ENCODE results near the gene NEUROD2.
"Not testable (repeated sequence)": the region's sequence is repeated elsewhere in the genome, so short reads cannot be mapped to it uniquely, and the experiment has no call there.

The NEUROD2 gene

DNA sequence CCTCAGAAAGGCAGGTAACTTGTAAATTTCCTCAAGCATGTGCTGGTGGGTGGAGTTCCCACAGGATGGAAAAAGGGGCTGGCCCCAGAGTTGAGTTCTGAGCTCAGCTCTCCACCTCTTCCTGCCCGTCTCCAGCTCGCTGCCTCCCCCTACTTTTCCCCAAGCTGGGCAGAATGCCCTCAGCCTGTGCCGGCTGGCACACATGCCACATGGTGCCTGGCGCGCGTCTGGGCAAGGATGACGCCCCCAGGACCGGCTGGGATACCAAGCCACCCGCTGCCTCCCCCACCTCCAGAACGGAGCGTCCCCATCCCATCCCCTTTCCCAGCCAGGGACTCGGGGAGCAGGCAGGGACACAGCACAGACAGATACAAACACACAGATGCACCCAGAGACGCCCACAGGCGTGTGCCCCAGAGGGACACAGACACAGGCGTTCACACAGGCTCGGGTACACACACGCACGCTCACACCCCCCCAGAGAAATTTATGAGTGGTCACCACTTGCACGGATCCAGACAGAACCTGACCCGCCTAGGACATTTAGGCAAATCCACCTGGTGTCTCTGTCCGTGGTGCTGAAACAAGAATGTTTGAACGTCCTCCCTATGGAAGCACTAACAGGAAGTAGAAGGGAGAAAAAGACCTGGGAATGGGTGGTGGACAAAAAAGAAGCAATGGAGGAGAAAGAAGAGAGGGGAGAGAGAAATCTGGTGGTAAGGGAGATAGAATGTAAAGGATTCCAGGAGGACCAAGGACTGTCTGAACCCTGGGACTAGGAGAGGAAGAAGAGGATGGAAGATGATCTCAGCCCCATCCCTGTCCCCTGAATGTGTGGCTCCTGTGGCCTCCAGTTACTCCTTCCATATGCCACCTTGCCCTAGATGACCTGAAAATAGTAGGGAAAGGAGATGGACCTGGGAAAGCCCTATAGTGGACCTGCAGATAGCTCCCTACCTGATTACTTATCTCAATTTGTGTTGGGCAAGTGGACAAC, 15.5 kb downstream of the NEUROD2 start:
- DNase-seq (ENCODE audit: low read depth), result no peak
- no peak overlapping the region for H3K4me3 ChIP-seq (ENCODE audit: low read depth, low read length)

GRCh38 chr17:39590180-39590579, 17.5 kb downstream of the NEUROD2 start:
- H3K4me3 ChIP-seq (ENCODE audit: low read depth, low read length); DNase-seq (ENCODE audit: low read depth): not testable (repeated sequence)

More for the DNA sequence above, 15.5 kb downstream of the NEUROD2 start:
- TF ChIP-seq CTCF (IDR thresholded peaks at IDR 0.05; ENCODE audit: low read depth, low read length, missing control alignments), result no peak

GRCh38 chr17:39582658-39583057, 25.1 kb downstream of the NEUROD2 start:
- no peak for DNase-seq (ENCODE audit: low read depth)
- no peak for TF ChIP-seq CTCF (IDR thresholded peaks at IDR 0.05; ENCODE audit: low read depth, low read length, missing control alignments)
- no peak overlapping the region for H3K4me3 ChIP-seq (ENCODE audit: low read depth, low read length)

- no peak for TF ChIP-seq CTCF (IDR thresholded peaks at IDR 0.05; ENCODE audit: low read depth, low read length, missing control alignments)
- DNase-seq (ENCODE audit: low read depth), result no peak
- no peak overlapping the region for H3K4me3 ChIP-seq (ENCODE audit: low read depth, low read length)
These were observed 26.0 kb downstream of the NEUROD2 start for GRCh38 chr17:39581759-39582085.

DNA sequence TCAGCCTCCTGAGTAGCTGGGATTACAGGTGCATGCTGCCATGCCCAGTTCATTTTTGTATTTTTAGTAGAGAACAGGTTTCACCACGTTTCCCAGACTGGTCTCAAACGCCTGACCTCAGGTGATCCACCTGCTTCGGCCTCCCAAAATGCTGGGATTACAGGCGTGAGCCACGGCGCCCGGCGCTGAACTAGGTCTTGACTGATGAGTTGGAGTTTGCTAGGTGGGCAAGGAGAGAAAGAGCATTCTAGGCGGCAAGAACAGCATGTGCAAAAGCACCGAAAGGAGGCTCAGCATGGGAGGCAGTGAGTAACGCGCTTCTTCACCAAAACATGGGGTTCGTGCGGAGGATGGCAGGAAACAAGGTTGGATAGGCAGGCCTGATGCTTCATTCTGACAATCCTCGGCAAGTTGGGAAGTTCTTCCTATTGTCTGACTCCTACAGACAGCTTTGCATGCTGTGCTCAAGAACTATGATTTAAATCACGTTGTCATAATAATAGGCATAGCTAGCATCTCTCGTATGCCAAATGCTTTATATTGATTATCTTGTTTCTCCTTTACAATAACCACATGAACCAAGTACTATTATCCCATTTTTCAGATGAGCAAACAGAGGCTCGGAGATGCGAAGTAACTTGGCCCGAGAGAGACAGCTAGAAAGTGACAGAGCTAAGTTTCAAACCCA, 26.5 kb downstream of the NEUROD2 start:
- DNase-seq (ENCODE audit: low read depth), result no peak
- no peak for TF ChIP-seq CTCF (IDR thresholded peaks at IDR 0.05; ENCODE audit: low read depth, low read length, missing control alignments)
- H3K4me3 ChIP-seq (ENCODE audit: low read depth, low read length), result no peak overlapping the region

- no peak for DNase-seq (ENCODE audit: low read depth)
- H3K4me3 ChIP-seq (ENCODE audit: low read depth, low read length), result no peak overlapping the region
- TF ChIP-seq CTCF (IDR thresholded peaks at IDR 0.05; ENCODE audit: low read depth, low read length, missing control alignments), result no peak
These were observed 27.6 kb downstream of the NEUROD2 start for GRCh38 chr17:39580082-39580468.

GRCh38 chr17:39579318-39580081, 28.2 kb downstream of the NEUROD2 start:
- no peak for DNase-seq (ENCODE audit: low read depth)
- H3K4me3 ChIP-seq (ENCODE audit: low read depth, low read length), result no peak overlapping the region
- no peak for TF ChIP-seq CTCF (IDR thresholded peaks at IDR 0.05; ENCODE audit: low read depth, low read length, missing control alignments)
